Measurements from ENCODE around the gene RAG2.

RAG2 gene

GRCh38 chr11:36598051-36598450 lies at the start of gene RAG2:
TSS of gene RAG2 (minus strand) at chr11:36598236. CDS start at chr11:36594168, 4,068 bp downstream.
- ATAC-seq (no peak), DNase-seq (no peak)

GRCh38 chr11:36638556-36638955 lies 40.5 kb upstream of the RAG2 start:
- DNase-seq (no peak), ATAC-seq (no peak)

GRCh38 chr11:36635066-36635862 lies 37.2 kb upstream of the RAG2 start:
- no peak for DNase-seq
- no peak for ATAC-seq

DNA sequence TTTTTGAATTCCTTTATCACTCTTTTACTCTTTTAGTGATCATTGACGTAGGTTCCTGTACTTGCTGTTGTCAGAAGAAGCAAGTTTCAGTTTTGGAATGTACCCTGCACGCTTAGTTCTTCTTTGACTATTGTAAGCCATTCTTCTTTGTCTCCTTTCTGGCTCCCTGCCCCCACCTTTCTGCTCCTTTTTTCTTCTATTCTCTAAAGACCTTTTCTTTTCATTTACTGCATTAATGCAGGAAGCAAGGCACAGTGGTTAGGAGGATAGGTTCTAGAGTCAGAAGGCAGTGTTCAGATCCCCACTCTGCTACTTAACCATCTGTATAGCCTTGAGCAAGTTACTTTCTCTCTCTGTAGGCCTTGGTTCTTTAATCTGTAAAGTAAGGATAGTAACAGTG lies 33.7 kb upstream of the RAG2 start:
- no peak for DNase-seq
- no peak for ATAC-seq

- ATAC-seq (no peak), DNase-seq (no peak)
These were observed 30.8 kb upstream of the RAG2 start for GRCh38 chr11:36628765-36629244.

- DNase-seq (no peak), ATAC-seq (no peak)
These were observed 30.1 kb upstream of the RAG2 start for GRCh38 chr11:36628141-36628540.

DNA sequence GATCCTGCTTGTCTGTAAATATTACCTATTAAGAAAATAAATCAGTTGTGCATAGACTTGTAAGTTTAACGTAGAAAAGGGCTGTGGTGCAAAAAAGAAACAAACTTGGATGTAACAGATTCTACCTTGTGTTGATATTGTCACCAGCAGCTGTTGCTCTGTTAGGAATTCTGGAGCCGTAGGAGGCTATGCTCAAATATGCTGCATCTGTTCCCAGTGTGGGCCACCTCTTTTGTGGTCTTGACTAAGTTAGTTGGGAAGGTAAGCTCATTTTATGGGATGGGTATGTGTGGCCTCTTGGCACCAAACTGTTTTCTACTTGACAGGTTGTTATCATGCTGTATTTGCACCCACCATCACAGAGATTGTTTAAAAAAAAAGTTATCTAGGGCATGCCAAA lies 29.4 kb upstream of the RAG2 start:
- DNase-seq (no peak), ATAC-seq (no peak)

GRCh38 chr11:36627006-36627405 lies 29.0 kb upstream of the RAG2 start:
- ATAC-seq (no peak), DNase-seq (no peak)

DNA sequence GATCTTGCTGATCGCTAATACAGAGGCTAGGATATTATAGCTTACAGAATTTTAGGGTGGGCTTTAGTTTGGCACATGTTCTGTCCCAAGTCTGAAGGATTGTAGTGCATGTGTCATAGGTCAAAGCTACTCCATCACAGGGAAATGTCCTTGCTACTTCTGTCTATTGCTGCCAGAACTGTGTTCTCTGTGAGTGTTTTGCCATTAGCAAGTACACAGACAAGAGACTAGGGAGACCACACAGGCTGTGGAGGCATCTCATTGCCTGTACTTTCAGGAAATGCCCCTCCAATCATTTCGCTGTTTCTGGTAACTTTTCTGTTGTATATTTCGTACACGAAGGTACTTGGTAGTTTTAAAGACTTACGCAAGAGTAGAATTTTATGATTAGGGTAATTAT lies 25.5 kb upstream of the RAG2 start:
- no peak for DNase-seq

DNA sequence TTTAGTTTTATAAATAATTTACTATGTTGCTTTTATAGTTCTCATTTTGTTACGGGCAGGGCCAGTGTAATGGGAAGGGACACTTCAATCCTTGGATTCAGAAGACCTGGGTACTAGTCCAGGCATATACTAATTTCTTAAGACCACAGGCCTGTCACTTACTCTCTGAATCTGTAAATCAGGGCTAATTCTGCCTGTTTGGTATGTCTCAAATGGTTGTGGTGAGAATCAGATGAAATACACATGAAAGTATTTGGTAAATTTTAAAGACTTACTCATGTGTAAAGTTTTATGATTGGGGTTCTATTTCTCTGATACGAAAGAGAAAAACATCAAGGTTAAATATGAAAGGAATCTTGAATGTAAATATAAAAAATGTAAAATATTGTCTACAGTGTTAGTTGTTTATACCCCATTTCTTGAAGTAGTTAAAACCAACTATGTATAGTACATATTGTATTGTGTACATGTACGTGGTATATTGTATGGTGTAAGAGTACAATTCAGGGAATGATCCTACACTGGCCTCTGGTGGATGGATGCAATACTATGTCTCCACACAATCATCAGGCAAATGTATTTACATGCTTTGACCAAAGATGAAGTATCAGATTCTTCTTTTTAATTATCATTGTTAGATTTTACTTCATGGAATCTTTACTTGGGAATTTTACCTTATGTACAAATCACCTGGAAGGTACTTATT lies 24.5 kb upstream of the RAG2 start:
- DNase-seq (no peak), ATAC-seq (peak; percentile 46)

More for the DNA sequence above, 25.5 kb upstream of the RAG2 start:
- ATAC-seq: no peak

- ATAC-seq (no peak), DNase-seq (no peak)
These were observed 22.2 kb upstream of the RAG2 start for GRCh38 chr11:36620246-36620645.

DNA sequence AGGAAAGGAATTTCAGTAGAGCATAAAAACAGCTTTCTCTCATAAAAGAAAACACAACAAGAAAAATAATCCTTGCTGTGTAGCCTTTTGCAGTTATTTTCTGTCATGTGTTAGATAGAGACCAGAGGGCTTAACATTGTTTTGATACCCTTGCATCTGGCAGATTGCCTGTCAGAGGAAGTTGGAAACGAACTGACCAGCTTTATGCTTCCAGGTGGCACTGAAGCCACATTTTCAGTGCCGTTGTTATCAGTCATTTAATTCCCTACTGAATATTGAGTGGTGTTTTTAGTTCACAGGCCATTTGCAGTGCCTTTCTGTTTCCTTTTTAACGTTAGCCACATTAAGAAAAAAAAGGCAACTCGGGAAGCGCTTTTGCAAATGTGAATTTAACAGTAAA lies 21.5 kb upstream of the RAG2 start:
- no peak for DNase-seq
- ATAC-seq: no peak

DNA sequence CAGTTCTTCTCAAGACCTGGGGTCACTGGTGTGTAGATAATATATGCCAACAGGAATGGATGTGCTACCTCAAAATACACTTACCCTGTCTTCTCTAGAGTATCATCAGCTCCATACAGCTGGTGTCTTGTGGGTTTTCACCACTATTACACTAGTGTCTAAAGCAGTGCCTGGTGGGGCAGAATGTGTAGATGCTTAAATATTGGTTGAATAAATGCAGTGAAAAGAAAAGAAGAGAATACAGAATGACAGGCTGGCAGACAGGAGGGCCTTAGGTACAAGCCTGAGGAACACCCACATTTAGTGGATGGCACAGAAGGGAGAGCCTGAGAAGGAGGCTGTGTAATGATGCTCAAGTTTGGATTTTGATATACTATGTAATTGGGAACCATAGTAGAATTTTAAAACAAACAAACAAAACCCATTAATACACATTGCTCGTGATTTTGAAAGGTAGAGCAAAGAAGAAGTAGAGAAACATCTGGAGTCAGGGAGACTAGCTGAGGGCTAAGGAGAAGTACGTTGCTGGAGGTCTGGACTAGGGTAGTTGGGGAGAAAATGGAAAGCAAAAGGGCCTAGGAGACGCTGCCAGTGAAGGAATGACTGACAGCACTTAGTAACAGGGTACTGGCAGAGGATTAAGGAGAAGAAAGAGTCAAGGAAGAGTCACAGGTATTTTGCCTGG lies 20.5 kb upstream of the RAG2 start:
- ATAC-seq (no peak), DNase-seq (no peak)

GRCh38 chr11:36617543-36618362 lies 19.7 kb upstream of the RAG2 start:
- DNase-seq (no peak), ATAC-seq (no peak)

DNA sequence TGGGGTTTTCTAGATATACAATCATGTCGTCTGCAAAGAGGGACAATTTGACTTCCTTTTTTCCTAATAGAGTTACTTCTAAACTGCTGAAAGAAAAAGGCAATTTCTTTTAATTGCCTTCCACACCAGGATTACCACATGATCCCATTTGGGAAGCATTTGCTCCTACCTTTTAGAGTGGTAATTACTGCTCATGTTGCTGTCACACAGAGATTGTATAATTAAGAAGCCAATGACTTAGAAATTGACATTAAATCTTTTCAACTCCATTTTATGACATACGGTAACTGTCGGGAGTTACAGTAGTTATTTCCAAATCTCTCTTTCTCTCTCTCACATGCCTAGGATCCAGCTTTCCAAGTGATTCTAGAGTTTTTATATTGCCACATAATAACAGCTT lies 17.8 kb upstream of the RAG2 start:
- no peak for DNase-seq
- no peak for ATAC-seq

- DNase-seq (no peak), ATAC-seq (no peak)
These were observed 11.3 kb upstream of the RAG2 start for GRCh38 chr11:36609383-36609782.

DNA sequence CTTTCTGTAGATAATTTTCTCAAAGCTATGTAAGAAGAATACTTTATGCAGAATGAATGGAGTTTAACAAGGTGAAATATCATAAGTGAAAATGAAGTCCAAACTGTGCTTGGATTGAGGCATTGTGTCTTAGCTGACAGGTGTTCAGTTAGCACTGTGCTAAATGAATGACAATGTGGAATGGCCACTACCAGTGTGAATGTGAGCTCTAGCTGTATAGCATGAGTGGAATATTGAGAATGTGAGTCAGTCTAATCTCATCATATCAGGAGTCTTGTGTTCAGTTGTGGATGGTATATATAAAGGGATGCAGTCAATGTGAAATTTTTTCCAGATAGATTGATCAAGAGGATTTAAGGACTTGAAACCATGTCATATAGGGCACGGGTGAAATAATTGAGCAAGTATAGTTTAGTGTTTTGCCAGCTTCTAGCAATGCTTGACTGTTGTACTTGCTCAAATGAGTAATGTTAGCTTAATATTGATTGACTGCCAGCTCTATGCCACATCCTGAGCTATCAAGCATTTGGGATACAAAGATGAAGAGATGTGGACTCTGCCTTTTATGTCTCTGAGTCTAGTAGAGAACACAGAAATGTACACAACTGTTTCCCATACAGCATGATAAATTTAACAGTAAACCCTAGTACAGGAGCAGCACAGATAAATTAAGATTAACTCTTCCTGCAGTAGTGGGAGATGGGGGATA lies 10.6 kb upstream of the RAG2 start:
- ATAC-seq (no peak), DNase-seq (no peak)

GRCh38 chr11:36605221-36606216 lies 7.5 kb upstream of the RAG2 start:
- ATAC-seq: no peak
- no peak for DNase-seq

- ATAC-seq (no peak), DNase-seq (no peak)
These were observed 4.1 kb upstream of the RAG2 start for GRCh38 chr11:36602135-36602534.

DNA sequence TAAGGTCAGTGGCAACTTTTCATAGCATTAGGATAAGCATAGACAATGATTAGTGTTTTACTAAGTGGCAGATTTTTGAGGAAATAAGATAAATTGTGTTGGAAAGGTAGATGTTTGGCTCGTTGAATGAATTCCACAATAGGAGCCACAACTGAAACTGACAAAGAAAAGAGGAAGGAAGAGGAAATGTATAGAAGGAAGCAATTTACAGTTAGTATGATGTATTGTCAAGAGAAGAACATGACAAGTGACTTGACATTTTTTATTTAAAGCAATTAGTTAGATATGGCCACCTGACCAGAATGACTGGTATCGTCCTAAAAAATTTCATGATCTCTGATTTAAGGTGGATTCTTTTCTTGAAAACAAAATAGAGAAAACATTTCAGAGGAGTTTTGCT lies 3.1 kb upstream of the RAG2 start:
- ATAC-seq (no peak), DNase-seq (no peak)

Data from stimulated activated naive CD8-positive, alpha-beta T cell treated with anti-CD3 and anti-CD28 coated beads, Interleukin-15, Interleukin-2, amounts not matched to agents 100 U/mL and 50 U/mL, for 24 hours (primary cell).